PFSK-1 (cell line): ENCODE results near the gene MBOAT2.

Experiments
- FOXP2 ChIP-seq: optimal IDR thresholded peaks from 2 replicates; pipeline ENCODE3; 2011; ENCODE audit warnings: borderline replicate concordance, control low read depth, inconsistent platforms; ENCODE audit not compliant: insufficient read depth; ENCODE audit errors: extremely low read length, extremely low read depth
- POLR2AphosphoS5 ChIP-seq: IDR thresholded peaks from 2 replicates; pipeline ENCODE4 v1.6.1; 2012; ENCODE audit warnings: low read depth, mild to moderate bottlenecking, control low read depth, low read length, moderate library complexity
- REST ChIP-seq, 2 experiments: IDR thresholded peaks; 2 replicates each; pipeline versions ENCODE4 v1.6.1 to v1.8.0; 2011 to 2012; ENCODE audit warnings: low read depth in 2 of 2, low read length in 2 of 2, control low read depth in 1 of 2, inconsistent platforms in 1 of 2, mild to moderate bottlenecking in 1 of 2, moderate library complexity in 1 of 2; ENCODE audit not compliant: insufficient read depth in 1 of 2
- SIN3A ChIP-seq: IDR thresholded peaks from 2 replicates; pipeline ENCODE4 v1.6.1; 2012; ENCODE audit warnings: mild to moderate bottlenecking, low read length, moderate library complexity, borderline replicate concordance; ENCODE audit not compliant: insufficient read depth
- TAF1 ChIP-seq: IDR thresholded peaks from 2 replicates; pipeline ENCODE4 v1.6.1; 2012; ENCODE audit warnings: low read length, control low read depth, borderline replicate concordance; ENCODE audit not compliant: insufficient read depth

GRCh38 chr2:9008951-9009664 is 5.6 kb upstream of the MBOAT2 start:
- no peak for TF ChIP-seq TAF1
- no peak for TF ChIP-seq POLR2AphosphoS5
- no peak for TF ChIP-seq REST (IDR thresholded peaks at IDR 0.05; ENCODE audit: insufficient read depth in 1 of 2, low read depth in 2 of 2, low read length in 2 of 2)
- no peak for TF ChIP-seq SIN3A
- TF ChIP-seq FOXP2: no peak
